Large intestine (tissue), 3 donors: Measurements from ENCODE around the gene FARP1. TPM values are rescaled to one million over a fixed set of nuclear protein-coding genes. Genes with fewer than 3 reads are reported as not detected.

ENCODE experiments used
- DNase-seq, 2 donors: peaks; one replicate each; pipeline versions ENCODE4 v3.0.0 to v3.0.0-alpha.2; 2013
- H3K27ac ChIP-seq: one replicate; pipeline ENCODE4 v1.5.1; 2013; ENCODE audit warnings: low read length
- H3K27me3 ChIP-seq: 2 replicates; pipeline ENCODE4 v1.6.1; 2013; ENCODE audit warnings: low read length; ENCODE audit not compliant: control insufficient read depth, insufficient read depth
- H3K36me3 ChIP-seq: 2 replicates; pipeline ENCODE4 v1.6.1; 2013; ENCODE audit warnings: low read length; ENCODE audit not compliant: control insufficient read depth, insufficient read depth
- H3K4me1 ChIP-seq: one replicate; pipeline ENCODE4 v1.6.1; 2013; ENCODE audit warnings: low read length; ENCODE audit not compliant: control insufficient read depth, insufficient read depth
- H3K4me3 ChIP-seq: one replicate; pipeline ENCODE4 v1.5.1; 2013; ENCODE audit warnings: low read length
- H3K9me3 ChIP-seq: one replicate; pipeline ENCODE4 v1.6.1; 2013; ENCODE audit warnings: mild to moderate bottlenecking, low read depth, low read length, moderate library complexity; ENCODE audit not compliant: control insufficient read depth
- WGBS: methylation state at CpG from one replicate; pipeline ENCODE4 v1.1.5; 2013; ENCODE audit warnings: low lambda C conversion rate; ENCODE audit not compliant: insufficient coverage; 5-methylcytosine and 5-hydroxymethylcytosine counted together
- polyA plus RNA-seq: library from polyadenylated mRNA; unstranded; fragments of 120-200 nt; gene quantifications from one replicate; pipeline ENCODE4 v1.2.1, GENCODE V29; 2013

Gene FARP1
- polyA plus RNA-seq, 1 donor: 27.6 TPM

- Histone ChIP-seq H3K27me3 (peaks cover 2% of the 10 kb centered on the region), H3K9me3 (no peaks in the 10 kb centered on the region), H3K4me3 (no peak overlapping the region), H3K4me1 (no peaks in the 10 kb centered on the region), H3K27ac (no peak overlapping the region), H3K36me3 (no peaks in the 10 kb centered on the region)
- DNase-seq: no peak
- WGBS: no CpG with 5 or more reads among the region's 4 CpGs
Observed at GRCh38 chr13:98284679-98285078, 141.8 kb downstream of the FARP1 start.

GRCh38 chr13:98285317-98285716, 142.4 kb downstream of the FARP1 start:
- no peak for DNase-seq
- Histone ChIP-seq H3K9me3 (no peaks in the 10 kb centered on the region), H3K27ac (no peak overlapping the region), H3K4me3 (no peak overlapping the region), H3K36me3 (no peaks in the 10 kb centered on the region), H3K27me3 (no peaks in the 10 kb centered on the region), H3K4me1 (no peaks in the 10 kb centered on the region)
- WGBS: 79% methylated on average over 3 of the region's 4 CpGs

GRCh38 chr13:98285852-98286594, 143.1 kb downstream of the FARP1 start:
- H3K4me1 ChIP-seq: no peaks in the 10 kb centered on the region
- no peaks in the 10 kb centered on the region for H3K9me3 ChIP-seq
- DNase-seq: no peak
- no peaks in the 10 kb centered on the region for H3K27me3 ChIP-seq
- H3K4me3 ChIP-seq: no peak overlapping the region
- no peaks in the 10 kb centered on the region for H3K36me3 ChIP-seq
- H3K27ac ChIP-seq: no peak overlapping the region
- WGBS: 100% methylated on average over 2 of the region's 12 CpGs

- Histone ChIP-seq H3K9me3 (no peaks in the 10 kb centered on the region), H3K27ac (no peak overlapping the region), H3K36me3 (no peaks in the 10 kb centered on the region), H3K27me3 (no peaks in the 10 kb centered on the region), H3K4me3 (no peak overlapping the region), H3K4me1 (no peaks in the 10 kb centered on the region)
- no peak for DNase-seq
- WGBS: 93% methylated on average over 2 of the region's 2 CpGs
Observed at GRCh38 chr13:98286799-98287198, 143.9 kb downstream of the FARP1 start.

GRCh38 chr13:98288211-98288610, 145.3 kb downstream of the FARP1 start:
- Histone ChIP-seq H3K9me3 (no peaks in the 10 kb centered on the region), H3K27me3 (no peaks in the 10 kb centered on the region), H3K4me3 (no peak overlapping the region), H3K27ac (no peak overlapping the region), H3K4me1 (no peaks in the 10 kb centered on the region), H3K36me3 (no peaks in the 10 kb centered on the region)
- no CpG with 5 or more reads among the region's 6 CpGs for WGBS
- no peak for DNase-seq

- H3K9me3 ChIP-seq: no peaks in the 10 kb centered on the region
- no peak overlapping the region for H3K4me3 ChIP-seq
- no peak for DNase-seq
- WGBS: 100% methylated on average over 1 of the region's 14 CpGs
- H3K36me3 ChIP-seq: no peaks in the 10 kb centered on the region
- no peaks in the 10 kb centered on the region for H3K27me3 ChIP-seq
- no peaks in the 10 kb centered on the region for H3K4me1 ChIP-seq
- no peak overlapping the region for H3K27ac ChIP-seq
Observed at GRCh38 chr13:98289339-98289945, 146.5 kb downstream of the FARP1 start.

- no CpG with 5 or more reads among the region's 3 CpGs for WGBS
- no peaks in the 10 kb centered on the region for H3K36me3 ChIP-seq
- H3K27me3 ChIP-seq: no peaks in the 10 kb centered on the region
- no peaks in the 10 kb centered on the region for H3K9me3 ChIP-seq
- no peaks in the 10 kb centered on the region for H3K4me1 ChIP-seq
- H3K27ac ChIP-seq: no peak overlapping the region
- no peak overlapping the region for H3K4me3 ChIP-seq
- no peak for DNase-seq
Observed at GRCh38 chr13:98290261-98290660, 147.4 kb downstream of the FARP1 start.

GRCh38 chr13:98291658-98292057, 148.8 kb downstream of the FARP1 start:
- DNase-seq: no peak
- H3K36me3 ChIP-seq: no peaks in the 10 kb centered on the region
- 100% methylated on average over 1 of the region's 2 CpGs for WGBS
- H3K4me3 ChIP-seq: no peak overlapping the region
- H3K27ac ChIP-seq: no peak overlapping the region
- no peaks in the 10 kb centered on the region for H3K9me3 ChIP-seq
- H3K4me1 ChIP-seq: no peaks in the 10 kb centered on the region
- no peaks in the 10 kb centered on the region for H3K27me3 ChIP-seq

GRCh38 chr13:98293103-98293502, 150.2 kb downstream of the FARP1 start:
- WGBS: no CpG with 5 or more reads among the region's 2 CpGs
- Histone ChIP-seq H3K27me3 (no peaks in the 10 kb centered on the region), H3K4me3 (no peak overlapping the region), H3K36me3 (no peaks in the 10 kb centered on the region), H3K27ac (no peak overlapping the region), H3K9me3 (no peaks in the 10 kb centered on the region), H3K4me1 (no peaks in the 10 kb centered on the region)
- no peak for DNase-seq

GRCh38 chr13:98293570-98294142, 150.8 kb downstream of the FARP1 start:
- no peak for DNase-seq
- Histone ChIP-seq H3K27ac (no peak overlapping the region), H3K9me3 (no peaks in the 10 kb centered on the region), H3K4me3 (no peak overlapping the region), H3K27me3 (no peaks in the 10 kb centered on the region), H3K4me1 (no peaks in the 10 kb centered on the region), H3K36me3 (no peaks in the 10 kb centered on the region)
- WGBS: 100% methylated on average over 1 of the region's 4 CpGs
